Measurements from ENCODE around the gene ZMYND11.

The ZMYND11 gene

DNA sequence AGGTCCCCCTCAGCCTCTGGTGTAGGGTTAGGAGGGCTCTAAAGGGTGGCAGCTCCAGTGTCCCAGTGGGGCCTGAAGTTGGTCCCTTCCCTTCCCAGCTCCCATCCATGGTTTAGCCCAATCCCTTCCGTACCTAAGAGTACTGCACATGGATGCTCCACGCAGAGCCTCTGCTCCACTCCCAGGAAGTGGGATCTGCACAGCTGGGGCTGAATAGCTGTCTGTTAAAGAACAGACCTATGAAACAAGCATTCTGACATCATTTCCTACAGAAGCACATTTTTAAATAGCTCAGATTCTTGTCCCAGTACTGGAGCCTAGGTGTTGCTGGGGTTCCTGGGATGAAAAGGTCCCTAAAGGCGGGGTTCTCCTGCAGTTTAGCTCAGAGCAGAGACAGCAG, 135.9 kb downstream of the ZMYND11 start:
- Histone ChIP-seq H3K9me2 (replicated peaks; ENCODE audit: control insufficient read depth, low read length) (no peaks in the 10 kb centered on the region), H3K27me3 (ENCODE audit: control insufficient read depth, low read length) (no peaks in the 10 kb centered on the region)

DNA sequence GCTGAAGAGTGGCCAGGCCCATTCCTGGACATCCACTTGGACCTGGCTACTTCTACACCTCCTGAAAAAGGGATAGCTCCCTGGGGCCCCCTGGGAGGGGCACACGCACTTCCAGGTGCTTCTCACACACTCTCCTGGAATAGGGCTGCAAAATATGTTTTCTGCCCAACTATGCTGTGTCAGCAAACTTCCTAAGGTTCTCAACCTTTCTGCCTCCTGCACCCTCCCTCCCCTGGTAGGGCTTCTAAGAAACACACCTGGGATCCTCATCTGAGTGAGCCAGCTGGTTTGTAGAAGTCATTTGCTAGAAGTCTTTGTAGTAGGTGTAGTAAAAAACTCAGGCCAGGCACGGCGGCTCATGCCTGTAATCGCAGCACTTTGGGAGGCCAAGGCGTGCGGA, 136.5 kb downstream of the ZMYND11 start:
- TF ChIP-seq, protein P1, sequence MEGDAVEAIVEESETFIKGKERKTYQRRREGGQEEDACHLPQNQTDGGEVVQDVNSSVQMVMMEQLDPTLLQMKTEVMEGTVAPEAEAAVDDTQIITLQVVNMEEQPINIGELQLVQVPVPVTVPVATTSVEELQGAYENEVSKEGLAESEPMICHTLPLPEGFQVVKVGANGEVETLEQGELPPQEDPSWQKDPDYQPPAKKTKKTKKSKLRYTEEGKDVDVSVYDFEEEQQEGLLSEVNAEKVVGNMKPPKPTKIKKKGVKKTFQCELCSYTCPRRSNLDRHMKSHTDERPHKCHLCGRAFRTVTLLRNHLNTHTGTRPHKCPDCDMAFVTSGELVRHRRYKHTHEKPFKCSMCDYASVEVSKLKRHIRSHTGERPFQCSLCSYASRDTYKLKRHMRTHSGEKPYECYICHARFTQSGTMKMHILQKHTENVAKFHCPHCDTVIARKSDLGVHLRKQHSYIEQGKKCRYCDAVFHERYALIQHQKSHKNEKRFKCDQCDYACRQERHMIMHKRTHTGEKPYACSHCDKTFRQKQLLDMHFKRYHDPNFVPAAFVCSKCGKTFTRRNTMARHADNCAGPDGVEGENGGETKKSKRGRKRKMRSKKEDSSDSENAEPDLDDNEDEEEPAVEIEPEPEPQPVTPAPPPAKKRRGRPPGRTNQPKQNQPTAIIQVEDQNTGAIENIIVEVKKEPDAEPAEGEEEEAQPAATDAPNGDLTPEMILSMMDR (IDR thresholded peaks at IDR 0.05; ENCODE audit: low read depth, low read length, poor library complexity, severe bottlenecking): no peak
- no peak for TF ChIP-seq EZH2phosphoT487 (IDR thresholded peaks at IDR 0.05; ENCODE audit: borderline replicate concordance, low read length)
- peaks cover 13% of the 10 kb centered on the region for H3F3A ChIP-seq (ENCODE audit: control insufficient read depth, insufficient read depth)
- H3K27ac ChIP-seq (ENCODE audit: low read depth, low read length): no peak overlapping the region
- no peaks in the 10 kb centered on the region for H4K20me1 ChIP-seq (ENCODE audit: control insufficient read depth, insufficient read depth, low read depth, low read length)
- peak overlapping the region; percentile 15; the same call in 1 of the 2 replicates for H3K4me2 ChIP-seq (ENCODE audit: low read length)
- no peak overlapping the region for H3K4me3 ChIP-seq (ENCODE audit: low read length)
- H3K79me2 ChIP-seq (ENCODE audit: control insufficient read depth, low read length): no peaks in the 10 kb centered on the region
- H3K9me3 ChIP-seq (ENCODE audit: control insufficient read depth, insufficient read depth, low read length): no peaks in the 10 kb centered on the region
- no peaks in the 10 kb centered on the region for H3K27me3 ChIP-seq (ENCODE audit: control insufficient read depth, low read length)
- no peaks in the 10 kb centered on the region for H3K9me2 ChIP-seq (replicated peaks; ENCODE audit: control insufficient read depth, low read length)
- peaks cover 16% of the 10 kb centered on the region for H3K36me3 ChIP-seq (ENCODE audit: control insufficient read depth, low read length)
- peaks cover 48% of the 10 kb centered on the region for H3K4me1 ChIP-seq (ENCODE audit: control insufficient read depth, low read length)

More for the DNA sequence above, 135.9 kb downstream of the ZMYND11 start:
- Histone ChIP-seq H3F3A (ENCODE audit: control insufficient read depth, insufficient read depth) (peaks cover 10% of the 10 kb centered on the region), H3K27ac (ENCODE audit: low read depth, low read length) (no peak overlapping the region), H3K4me1 (ENCODE audit: control insufficient read depth, low read length) (peaks cover 50% of the 10 kb centered on the region), H3K36me3 (ENCODE audit: control insufficient read depth, low read length) (peaks cover 13% of the 10 kb centered on the region), H3K79me2 (ENCODE audit: control insufficient read depth, low read length) (no peaks in the 10 kb centered on the region), H3K9me3 (ENCODE audit: control insufficient read depth, insufficient read depth, low read length) (no peaks in the 10 kb centered on the region), H4K20me1 (ENCODE audit: control insufficient read depth, insufficient read depth, low read depth, low read length) (no peaks in the 10 kb centered on the region), H3K4me2 (ENCODE audit: low read length) (peak overlapping the region; percentile 15; the same call in 1 of the 2 replicates), H3K4me3 (ENCODE audit: low read length) (no peak overlapping the region)
- TF ChIP-seq, protein P1 (IDR thresholded peaks at IDR 0.05; ENCODE audit: low read depth, low read length, poor library complexity, severe bottlenecking): no peak
- no peak for TF ChIP-seq EZH2phosphoT487 (IDR thresholded peaks at IDR 0.05; ENCODE audit: borderline replicate concordance, low read length)

DNA sequence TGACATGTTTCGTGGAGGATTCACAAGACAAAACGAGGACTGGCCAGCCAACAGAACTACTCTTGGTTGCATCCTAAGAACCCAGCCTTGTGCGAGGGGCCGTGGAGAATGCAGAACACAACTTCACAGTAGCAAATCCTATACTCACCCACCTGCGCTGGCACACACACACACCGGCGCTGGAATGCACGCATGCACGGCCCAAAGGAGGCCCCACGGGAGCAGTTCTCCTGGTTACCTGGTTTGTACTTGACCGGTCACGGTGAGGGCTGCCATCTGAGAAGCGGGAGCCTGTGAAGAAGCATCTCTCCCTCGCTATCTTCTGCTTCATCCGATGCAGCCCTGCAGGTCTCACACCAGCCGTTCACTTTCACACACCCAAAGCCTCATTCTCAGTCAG, 137.8 kb downstream of the ZMYND11 start:
- Histone ChIP-seq H3K9me2 (replicated peaks; ENCODE audit: control insufficient read depth, low read length) (no peaks in the 10 kb centered on the region), H3F3A (ENCODE audit: control insufficient read depth, insufficient read depth) (peaks cover 12% of the 10 kb centered on the region), H3K36me3 (ENCODE audit: control insufficient read depth, low read length) (peaks cover 27% of the 10 kb centered on the region), H3K4me3 (ENCODE audit: low read length) (no peak overlapping the region), H3K4me2 (ENCODE audit: low read length) (no peak overlapping the region), H3K27me3 (ENCODE audit: control insufficient read depth, low read length) (no peaks in the 10 kb centered on the region), H3K27ac (ENCODE audit: low read depth, low read length) (no peak overlapping the region), H3K9me3 (ENCODE audit: control insufficient read depth, insufficient read depth, low read length) (no peaks in the 10 kb centered on the region), H3K4me1 (ENCODE audit: control insufficient read depth, low read length) (peaks cover 34% of the 10 kb centered on the region), H3K79me2 (ENCODE audit: control insufficient read depth, low read length) (no peaks in the 10 kb centered on the region), H4K20me1 (ENCODE audit: control insufficient read depth, insufficient read depth, low read depth, low read length) (no peaks in the 10 kb centered on the region)
- TF ChIP-seq, protein P1 (IDR thresholded peaks at IDR 0.05; ENCODE audit: low read depth, low read length, poor library complexity, severe bottlenecking): no peak
- no peak for TF ChIP-seq EZH2phosphoT487 (IDR thresholded peaks at IDR 0.05; ENCODE audit: borderline replicate concordance, low read length)
